Measurements from ENCODE around the gene DUS3L. TPM values are rescaled to one million over a fixed set of nuclear protein-coding genes. Genes with fewer than 3 reads are reported as not detected.

DUS3L gene
- total RNA-seq, 4 donors from 2014 or later: 30.6 to 46.1 (median 37.1) TPM

DNA sequence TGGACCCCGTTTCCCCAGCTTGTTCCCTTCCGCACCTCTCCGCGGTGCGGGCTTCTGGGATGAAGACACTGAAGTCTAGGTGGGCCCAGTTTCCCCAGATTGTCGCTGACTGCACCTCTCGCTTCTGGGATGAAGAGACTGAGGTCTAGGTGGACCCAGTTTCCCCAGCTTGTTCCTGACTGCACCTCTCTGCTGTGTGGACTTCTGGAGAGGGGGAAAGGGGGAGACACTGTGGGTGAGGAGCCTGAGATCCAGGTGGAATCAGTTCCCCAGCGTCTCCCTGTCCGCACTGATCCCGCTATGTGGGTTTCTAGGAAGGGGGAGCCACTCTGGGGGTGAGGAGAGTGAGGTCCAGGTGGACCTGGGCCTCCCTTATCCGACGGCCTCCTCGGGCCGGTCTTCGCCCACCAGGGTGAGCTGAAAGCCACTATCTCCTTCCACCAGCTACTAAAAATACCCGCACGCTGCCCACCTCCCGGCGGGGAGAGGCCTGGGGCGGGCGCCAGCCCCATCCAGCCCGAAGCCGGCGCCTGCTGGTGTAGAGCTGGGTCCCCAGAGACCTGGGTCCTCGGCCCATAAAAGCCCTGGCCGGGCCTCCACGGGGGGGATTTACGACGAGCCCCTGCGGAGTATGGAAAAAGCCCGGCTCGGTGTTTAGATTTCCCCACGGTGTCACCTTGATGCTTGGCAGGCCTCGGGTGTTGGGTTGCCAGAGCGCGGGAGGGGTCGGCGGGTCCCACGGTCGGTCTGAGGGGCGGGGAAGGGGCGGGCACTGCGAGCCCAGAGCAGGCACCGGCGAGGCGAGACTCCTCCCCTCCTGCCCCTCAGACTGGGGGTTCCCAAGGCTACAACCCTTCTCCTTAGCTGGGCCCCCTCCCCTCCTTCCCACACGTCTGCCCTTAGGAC lies 38.0 kb upstream of the DUS3L start:
- DNase-seq: peak in 1 of 2 donors; percentile 34
- TF ChIP-seq POLR2A (IDR thresholded peaks at IDR 0.05): no peak
- no peak for TF ChIP-seq CTCF (IDR thresholded peaks at IDR 0.05)
- peak overlapping the region; percentile 2 to 20 for H3K4me3 ChIP-seq
- peaks cover 0 to 7% of the 10 kb centered on the region in 2 donors for H3K4me1 ChIP-seq
- intact Hi-C loops (cut with DNase I; ENCODE audit: low total_unique reads): no loop called here
- H3K27me3 ChIP-seq: peaks cover 0 to 6% of the 10 kb centered on the region in 2 donors
- H3K27ac ChIP-seq: peak overlapping the region in 1 of 2 donors; percentile 12
- H3K9me3 ChIP-seq: no peaks in the 10 kb centered on the region
- H3K36me3 ChIP-seq: no peaks in the 10 kb centered on the region

DNA sequence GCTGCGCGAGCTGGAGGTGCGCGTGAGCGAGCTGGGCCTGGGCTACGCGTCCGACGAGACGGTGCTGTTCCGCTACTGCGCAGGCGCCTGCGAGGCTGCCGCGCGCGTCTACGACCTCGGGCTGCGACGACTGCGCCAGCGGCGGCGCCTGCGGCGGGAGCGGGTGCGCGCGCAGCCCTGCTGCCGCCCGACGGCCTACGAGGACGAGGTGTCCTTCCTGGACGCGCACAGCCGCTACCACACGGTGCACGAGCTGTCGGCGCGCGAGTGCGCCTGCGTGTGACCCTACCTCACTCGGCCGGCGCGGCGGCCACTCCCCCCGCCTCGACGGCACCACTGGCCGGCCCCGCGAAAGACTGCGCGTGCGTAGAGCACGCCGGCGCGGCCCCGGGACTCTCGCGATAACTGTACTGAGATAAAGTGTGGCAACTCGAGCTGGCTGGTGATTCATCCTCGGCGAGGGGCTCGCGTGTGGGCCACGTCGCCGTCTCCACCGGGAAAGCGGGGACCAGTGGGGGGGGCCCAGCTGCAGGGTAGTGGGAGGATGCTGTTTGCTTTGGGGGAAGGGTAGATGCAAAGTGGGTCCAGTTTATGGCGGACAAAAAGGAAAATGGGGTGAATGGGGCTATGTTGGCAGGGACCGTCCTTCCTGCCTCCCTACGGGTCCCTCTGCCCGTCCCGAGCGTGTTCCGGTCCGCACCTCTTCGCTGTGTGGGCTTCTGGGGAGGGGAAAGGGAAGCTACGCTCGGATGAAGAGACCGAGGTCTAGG lies 37.1 kb upstream of the DUS3L start:
- no peaks in the 10 kb centered on the region for H3K9me3 ChIP-seq
- peaks cover 0 to 6% of the 10 kb centered on the region in 2 donors for H3K27me3 ChIP-seq
- H3K4me3 ChIP-seq: peak overlapping the region; percentile 2 to 20
- DNase-seq: peak; percentile 64 to 69
- TF ChIP-seq CTCF (IDR thresholded peaks at IDR 0.05) (no peak), POLR2A (IDR thresholded peaks at IDR 0.05) (peak; percentile 54 to 89)
- peak overlapping the region in 1 of 2 donors; percentile 41 for H3K27ac ChIP-seq
- no peaks in the 10 kb centered on the region for H3K36me3 ChIP-seq
- intact Hi-C loops (cut with DNase I; ENCODE audit: low total_unique reads): no loop called here
- H3K4me1 ChIP-seq: peaks cover 0 to 7% of the 10 kb centered on the region in 2 donors

GRCh38 chr19:5827342-5827890 lies 36.5 kb upstream of the DUS3L start:
- Histone ChIP-seq H3K27me3 (peaks cover 0 to 6% of the 10 kb centered on the region in 2 donors), H3K27ac (peak overlapping the region in 1 of 2 donors; percentile 41), H3K36me3 (no peaks in the 10 kb centered on the region), H3K4me1 (peaks cover 0 to 7% of the 10 kb centered on the region in 2 donors), H3K9me3 (no peaks in the 10 kb centered on the region), H3K4me3 (no peak overlapping the region)
- TF ChIP-seq POLR2A (IDR thresholded peaks at IDR 0.05) (no peak), CTCF (IDR thresholded peaks at IDR 0.05) (no peak)
- no peak for DNase-seq
- intact Hi-C loops (cut with DNase I; ENCODE audit: low total_unique reads): no loop called here

GRCh38 chr19:5826531-5827341 lies 35.8 kb upstream of the DUS3L start:
- TF ChIP-seq CTCF (IDR thresholded peaks at IDR 0.05): no peak
- TF ChIP-seq POLR2A (IDR thresholded peaks at IDR 0.05): no peak
- no peaks in the 10 kb centered on the region for H3K9me3 ChIP-seq
- H3K36me3 ChIP-seq: no peaks in the 10 kb centered on the region
- no peak for DNase-seq
- H3K4me3 ChIP-seq: no peak overlapping the region
- no peak overlapping the region for H3K27ac ChIP-seq
- H3K4me1 ChIP-seq: peaks cover 0 to 7% of the 10 kb centered on the region in 2 donors
- peaks cover 0 to 6% of the 10 kb centered on the region in 2 donors for H3K27me3 ChIP-seq
- intact Hi-C loops (cut with DNase I; ENCODE audit: low total_unique reads): no loop called here
